Fibroblast of the aortic adventitia (primary cell): Measurements from ENCODE around the gene MOV10. TPM values are rescaled to one million over a fixed set of nuclear protein-coding genes. Genes with fewer than 3 reads are reported as not detected.

Experiments
- DNase-seq: peaks from one replicate; pipeline ENCODE4 v3.0.0-alpha.2; 2010; ENCODE audit warnings: low read depth
- H3K4me3 ChIP-seq: 2 replicates; pipeline ENCODE4 v1.5.1; 2011; ENCODE audit warnings: low read depth, mild to moderate bottlenecking, control low read depth, low read length, moderate library complexity
- total RNA-seq: library from RNA; depleted of rRNA; stranded (reverse); fragments of >200 nt; gene quantifications from 2 replicates; pipeline ENCODE4 v1.2.3, GENCODE V29; 2012; ENCODE audit warnings: low replicate concordance
- TF ChIP-seq, protein P1 (sequence below): IDR thresholded peaks from 2 replicates; pipeline ENCODE4 v1.5.1; 2011; ENCODE audit warnings: mild to moderate bottlenecking, low read length, control low read depth, inconsistent platforms; ENCODE audit not compliant: insufficient read depth

MOV10 gene
- total RNA-seq, 1 donor: 31.5 TPM

GRCh38 chr1:112712191-112712590 is 37.7 kb downstream of the MOV10 start:
- TF ChIP-seq, protein P1, sequence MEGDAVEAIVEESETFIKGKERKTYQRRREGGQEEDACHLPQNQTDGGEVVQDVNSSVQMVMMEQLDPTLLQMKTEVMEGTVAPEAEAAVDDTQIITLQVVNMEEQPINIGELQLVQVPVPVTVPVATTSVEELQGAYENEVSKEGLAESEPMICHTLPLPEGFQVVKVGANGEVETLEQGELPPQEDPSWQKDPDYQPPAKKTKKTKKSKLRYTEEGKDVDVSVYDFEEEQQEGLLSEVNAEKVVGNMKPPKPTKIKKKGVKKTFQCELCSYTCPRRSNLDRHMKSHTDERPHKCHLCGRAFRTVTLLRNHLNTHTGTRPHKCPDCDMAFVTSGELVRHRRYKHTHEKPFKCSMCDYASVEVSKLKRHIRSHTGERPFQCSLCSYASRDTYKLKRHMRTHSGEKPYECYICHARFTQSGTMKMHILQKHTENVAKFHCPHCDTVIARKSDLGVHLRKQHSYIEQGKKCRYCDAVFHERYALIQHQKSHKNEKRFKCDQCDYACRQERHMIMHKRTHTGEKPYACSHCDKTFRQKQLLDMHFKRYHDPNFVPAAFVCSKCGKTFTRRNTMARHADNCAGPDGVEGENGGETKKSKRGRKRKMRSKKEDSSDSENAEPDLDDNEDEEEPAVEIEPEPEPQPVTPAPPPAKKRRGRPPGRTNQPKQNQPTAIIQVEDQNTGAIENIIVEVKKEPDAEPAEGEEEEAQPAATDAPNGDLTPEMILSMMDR: no peak
- DNase-seq: no peak
- H3K4me3 ChIP-seq: no peak overlapping the region

DNA sequence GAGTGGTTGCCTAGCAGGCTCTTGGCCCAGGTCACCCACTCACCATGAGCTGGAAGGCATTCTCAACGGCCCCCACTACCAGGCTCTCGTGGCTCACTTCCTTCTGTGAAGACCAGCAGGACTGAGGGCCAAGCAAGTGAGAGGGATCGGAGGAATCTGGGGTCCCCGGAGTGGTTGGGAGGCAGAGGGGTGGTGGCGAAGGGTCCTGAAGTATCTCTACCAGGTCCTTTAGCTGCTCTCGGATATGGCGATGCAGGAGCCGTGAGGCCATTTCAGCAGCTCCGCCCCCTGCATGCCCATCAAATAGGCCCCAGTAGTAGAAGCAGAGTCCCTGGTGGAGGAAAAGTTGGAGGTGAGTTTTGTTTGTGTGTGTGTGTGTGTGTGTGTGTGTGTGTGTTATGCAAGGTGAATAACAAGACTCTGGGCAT is 38.3 kb downstream of the MOV10 start:
- DNase-seq: no peak
- H3K4me3 ChIP-seq: no peak overlapping the region
- TF ChIP-seq, protein P1: no peak

DNA sequence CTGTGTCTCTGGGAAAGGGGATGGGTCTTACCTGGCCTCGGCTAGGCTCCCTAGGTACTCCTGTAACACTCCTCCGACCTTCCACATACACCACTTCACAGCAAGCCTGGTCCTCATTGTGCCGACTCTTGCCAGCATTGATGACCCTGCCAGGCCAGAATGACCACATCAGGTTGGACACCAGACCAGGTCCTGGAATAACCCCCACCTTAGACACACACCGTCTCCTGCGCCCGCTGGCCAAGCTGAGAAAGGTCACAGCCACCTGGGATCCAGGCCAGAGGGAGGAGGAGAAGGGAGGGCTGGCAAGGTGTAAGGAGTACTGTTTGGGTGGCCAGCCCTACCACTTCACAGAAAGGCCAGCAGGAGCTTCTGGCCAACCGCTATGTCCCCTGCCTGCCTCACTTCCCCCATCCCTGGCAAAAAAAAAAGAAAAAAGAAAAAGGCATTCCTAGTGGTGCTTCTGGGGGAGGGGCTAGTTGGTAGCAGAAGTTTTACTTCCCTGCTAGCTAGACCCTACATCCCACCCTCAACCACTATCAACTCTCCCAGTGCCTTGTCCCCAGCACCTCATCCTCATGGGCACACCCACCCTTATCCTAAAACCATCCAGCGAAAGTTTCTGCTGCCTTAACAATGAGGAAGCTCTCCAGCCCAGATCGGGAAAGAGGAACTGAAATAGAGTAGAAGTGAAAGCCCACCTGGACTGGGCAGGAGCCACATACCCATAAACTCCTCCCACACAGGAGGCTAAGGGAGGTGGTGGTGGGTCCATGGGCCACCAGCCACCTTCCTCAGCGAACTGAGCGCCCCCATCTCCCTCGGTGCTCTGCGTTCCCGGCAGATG is 39.2 kb downstream of the MOV10 start:
- TF ChIP-seq, protein P1: no peak
- no peak for DNase-seq
- no peak overlapping the region for H3K4me3 ChIP-seq

- DNase-seq: no peak
- TF ChIP-seq, protein P1: no peak
- peak overlapping the region; percentile 64 for H3K4me3 ChIP-seq
Measured at GRCh38 chr1:112714313-112715263, 40.1 kb downstream of the MOV10 start.

GRCh38 chr1:112715264-112716053 is 41.0 kb downstream of the MOV10 start, which contains the start of gene PPM1J:
Gene PPM1J, minus strand, starts transcription at chr1:112715332. Its CDS starts 31 bp downstream, at chr1:112715301.
- peak; percentile 88 for DNase-seq
- TF ChIP-seq, protein P1: no peak
- peak within 1 kb of the TSS; percentile 72 for H3K4me3 ChIP-seq
